HepG2 (cell line): ENCODE data around the gene ENTREP3. TPM values are rescaled to one million over a fixed set of nuclear protein-coding genes. Genes with fewer than 3 reads are reported as not detected.

Experiments
- ATAC-seq: fragments of 200-7000 bp; cut with Tn5 transposase; 3 replicates; pipeline ENCODE4 v1.9.1; 2020; ENCODE audit warnings: mild to moderate bottlenecking, moderate library complexity
- Bru-seq: library from RNA; stranded (reverse); fragments of 400-500 nt; gene quantifications from one replicate; lab custom pipeline; 2021; lab: Mats Ljungman, UMichigan
- BruChase-seq, 2 experiments: library from RNA; stranded (reverse); fragments of 400-500 nt; gene quantifications; one replicate each; lab custom pipeline; 2021; lab: Mats Ljungman, UMichigan
- BruUV-seq: library from RNA; stranded (reverse); fragments of 400-500 nt; replicated peaks from 2 replicates; lab custom pipeline; 2021; lab: Mats Ljungman, UMichigan
- CTCF ChIA-PET: fragments of 300-600 bp; formaldehyde crosslinking; extraction: SDS; loops from one replicate; lab custom pipeline; 2021; ENCODE audit warnings: low total read pairs, inconsistent platforms, low intra/inter-chr PET ratio; lab: Yijun Ruan, JAX
- POLR2A ChIA-PET: fragments of 350-600 bp; sonication (Branson Sonifier 250); formaldehyde crosslinking; loops from one replicate; lab custom pipeline; 2020; ENCODE audit warnings: antibody characterized with exemption, inconsistent platforms; lab: Yijun Ruan, JAX
- DNase-seq: peaks from one replicate; pipeline ENCODE4 v3.0.0-alpha.2; 2015; ENCODE audit warnings: low spot score
- FAIRE-seq: peaks from 3 replicates; lab custom pipeline; 2011; peaks lifted over from hg19 to GRCh38; lab: Jason Lieb, UNC
- H2AFZ ChIP-seq: one replicate; pipeline ENCODE4 v1.6.1; 2011; ENCODE audit warnings: low read length, inconsistent platforms
- H3K27ac ChIP-seq: fragments of 300-600 bp; 3 replicates; pipeline ENCODE4 v1.8.0; 2011; ENCODE audit warnings: mixed run types, mild to moderate bottlenecking, mixed read lengths, low read length, inconsistent platforms; ENCODE audit not compliant: insufficient read depth; ENCODE audit errors: extremely low read length
- H3K27me3 ChIP-seq, 2 experiments: fragments of 200-600 bp in 1 of 2; 2 replicates in 1 of 2; 3 replicates in 1 of 2; pipeline versions ENCODE4 v1.6.0 to v1.8.0; 2011; ENCODE audit warnings: low read length in 2 of 2, mild to moderate bottlenecking in 2 of 2, moderate library complexity in 2 of 2, inconsistent platforms in 1 of 2; ENCODE audit not compliant: insufficient read depth in 2 of 2, control insufficient read depth in 1 of 2
- H3K36me3 ChIP-seq, 2 experiments: fragments of 200-600 bp in 1 of 2; replicated peaks in 1 of 2; 2 replicates in 1 of 2; 3 replicates in 1 of 2; pipeline versions ENCODE4 v1.5.1 to v1.8.0; 2011; ENCODE audit warnings: low read length in 2 of 2, inconsistent platforms in 1 of 2; ENCODE audit not compliant: insufficient read depth in 2 of 2, control insufficient read depth in 1 of 2
- H3K4me1 ChIP-seq: 2 replicates; pipeline ENCODE4 v1.5.1; 2012; ENCODE audit warnings: low read length, inconsistent platforms; ENCODE audit not compliant: insufficient read depth
- H3K4me2 ChIP-seq: 2 replicates; pipeline ENCODE4 v1.6.0; 2011; ENCODE audit warnings: low read depth, low read length, inconsistent platforms
- H3K4me3 ChIP-seq, 3 experiments: fragments of 200-600 bp in 1 of 3; sonication (generic), shearing (Covaris generic) in 1 of 3; replicated peaks in 1 of 3; 2 replicates each; pipeline ENCODE4 v1.5.1; 2011 to 2016; ENCODE audit warnings: low read length in 3 of 3, inconsistent platforms in 2 of 3, low read depth in 2 of 3, mild to moderate bottlenecking in 2 of 3, control low read depth in 1 of 3, mixed read lengths in 1 of 3; ENCODE audit not compliant: insufficient read depth in 1 of 3
- H3K79me2 ChIP-seq: one replicate; pipeline ENCODE4 v1.6.1; 2011; ENCODE audit warnings: low read length, inconsistent platforms; ENCODE audit not compliant: insufficient read depth
- H3K9ac ChIP-seq: 2 replicates; pipeline ENCODE4 v1.6.0; 2011; ENCODE audit warnings: mild to moderate bottlenecking, low read depth, low read length, inconsistent platforms; ENCODE audit not compliant: insufficient read depth
- H3K9me3 ChIP-seq: 2 replicates; pipeline ENCODE4 v1.5.1; 2012; ENCODE audit warnings: mild to moderate bottlenecking, low read length
- H4K20me1 ChIP-seq: 2 replicates; pipeline ENCODE4 v1.6.0; 2011; ENCODE audit warnings: inconsistent platforms, mild to moderate bottlenecking, low read length, moderate library complexity; ENCODE audit not compliant: insufficient read depth
- DMAP1 ChIP-seq: IDR thresholded peaks from 2 replicates; pipeline ENCODE4 v1.6.1; 2016
- HOMEZ ChIP-seq: IDR thresholded peaks from 2 replicates; pipeline ENCODE4 v1.6.1; 2016; ENCODE audit warnings: low read depth
- MED1 ChIP-seq: sonication (generic); formaldehyde crosslinking; IDR thresholded peaks from 2 replicates; pipeline ENCODE4 v1.4.0; 2020; ENCODE audit warnings: missing genetic modification reagents
- ZFX ChIP-seq: sonication (generic); formaldehyde crosslinking; IDR thresholded peaks from 2 replicates; pipeline ENCODE4 v1.4.0; 2020; ENCODE audit warnings: mild to moderate bottlenecking, low read depth, missing genetic modification reagents, moderate library complexity
- ZNF704 ChIP-seq: sonication (generic); formaldehyde crosslinking; IDR thresholded peaks from 2 replicates; pipeline ENCODE4 v1.8.1; 2023; ENCODE audit warnings: mild to moderate bottlenecking, inconsistent platforms, moderate library complexity, missing genetic modification reagents, borderline replicate concordance
- WGBS: methylation state at CpG from one replicate; pipeline ENCODE4 v1.1.6; 2017; ENCODE audit warnings: low lambda C conversion rate; 5-methylcytosine and 5-hydroxymethylcytosine counted together
- in situ Hi-C: cut with HindIII; loops from 2 replicates; pipeline ENCODE4 v1.10.0; 2017; ENCODE audit warnings: low pct_unique_long_range_greater_than_20kb; ENCODE audit not compliant: extremely low pct_ligation_motif_present
- intact Hi-C: fragments of 100-400 bp; cut with micrococcal nuclease; formaldehyde crosslinking; loops from one replicate; pipeline ENCODE4 v1.10.0; 2022; ENCODE audit not compliant: unreplicated experiment
- long read RNA-seq, 2 experiments: library from RNA in 1 of 2; library from polyadenylated mRNA in 1 of 2; stranded (forward) in 1 of 2; unstranded in 1 of 2; transcript quantifications; one replicate each; pipeline ENCODE4 v2.0.0, GENCODE V29; 2019 to 2022
- polyA minus RNA-seq, 3 experiments: library from RNA; depleted of rRNA, polyadenylated mRNA; stranded (reverse); fragments of >200 nt; gene quantifications; 2 replicates each; pipeline ENCODE4 v1.2.3, GENCODE V29; 2011; ENCODE audit warnings: low replicate concordance in 1 of 3
- polyA plus RNA-seq, 8 experiments: library from polyadenylated mRNA; depleted of rRNA in 3 of 8; stranded (reverse) in 7 of 8; unstranded in 1 of 8; fragments of >200 nt; fragmentation: Illumina TruSeq in 4 of 8; extraction: Trizol in 4 of 8; gene quantifications; 2 replicates each; pipeline versions ENCODE4 v1.2.1 to v1.2.3, GENCODE V29; 2011 to 2016; ENCODE audit warnings: low read depth in 4 of 8, missing spikeins in 1 of 8, mixed read lengths in 1 of 8; ENCODE audit not compliant: insufficient read depth in 1 of 8
- total RNA-seq, 5 experiments: library from RNA; depleted of rRNA; stranded (reverse); fragments of >200 nt; fragmentation: Illumina TruSeq; extraction: Trizol; gene quantifications; 2 replicates each; pipeline ENCODE4 v1.2.3, GENCODE V29; 2016; ENCODE audit warnings: low read depth in 1 of 5
- TF ChIP-seq, protein P1 (sequence below): sonication (generic); formaldehyde crosslinking; IDR thresholded peaks from 2 replicates; pipeline ENCODE4 v1.4.0; 2020; ENCODE audit warnings: low read depth, missing genetic modification reagents
- TF ChIP-seq, protein P2 (sequence below): sonication (generic); formaldehyde crosslinking; IDR thresholded peaks from 2 replicates; pipeline ENCODE4 v1.5.1; 2020; ENCODE audit warnings: mild to moderate bottlenecking, missing genetic modification reagents, borderline replicate concordance

The ENTREP3 gene
- total RNA-seq (2016; rRNA removed; fragmentation: Illumina TruSeq; extraction: Trizol) (4.1 and 6.2 TPM in 2 replicates), polyA plus RNA-seq (2011; rRNA removed) (9.9 and 11.9 TPM in 2 replicates), polyA minus RNA-seq (2011; rRNA and poly(A)+ RNA removed; ENCODE audit: low replicate concordance) (7.5 and 12.8 TPM in 2 replicates), Bru-seq, nascent RNA (percentile 36 among the genes with signal in this experiment), BruChase-seq, experiment 1, labeled RNA remaining after a 6-hour chase (percentile 52 among the genes with signal in this experiment), BruChase-seq, experiment 2, labeled RNA remaining after a 2-hour chase (percentile 41 among the genes with signal in this experiment)
- total RNA-seq (2016; cell fraction: cytosol; rRNA removed; fragmentation: Illumina TruSeq; extraction: Trizol; ENCODE audit: low read depth) = 3.6 and 4.8 TPM in 2 replicates
- total RNA-seq (2016; cell fraction: insoluble cytoplasmic fraction; rRNA removed; fragmentation: Illumina TruSeq; extraction: Trizol) = 3.2 and 5.5 TPM in 2 replicates
- total RNA-seq (2016; cell fraction: membrane; rRNA removed; fragmentation: Illumina TruSeq; extraction: Trizol) = 12.9 and 13.0 TPM in 2 replicates
- 6.9 and 8.6 TPM in 2 replicates for total RNA-seq (2016; cell fraction: nucleus; rRNA removed; fragmentation: Illumina TruSeq; extraction: Trizol)
- polyA plus RNA-seq (2011; cell fraction: cytosol; rRNA removed) = 7.8 and 10.3 TPM in 2 replicates
- polyA plus RNA-seq (2011; cell fraction: nucleus; rRNA removed) = 18.3 and 21.0 TPM in 2 replicates
- 18.4 and 22.0 TPM in 2 replicates for polyA plus RNA-seq (2012)
- 22.1 and 24.0 TPM in 2 replicates for polyA plus RNA-seq (2016; cell fraction: cytosol; fragmentation: Illumina TruSeq; extraction: Trizol; ENCODE audit: low read depth)
- polyA plus RNA-seq (2016; cell fraction: insoluble cytoplasmic fraction; fragmentation: Illumina TruSeq; extraction: Trizol; ENCODE audit: low read depth) = 19.7 and 25.6 TPM in 2 replicates
- polyA plus RNA-seq (2016; cell fraction: membrane; fragmentation: Illumina TruSeq; extraction: Trizol; ENCODE audit: low read depth) = 49.9 and 57.1 TPM in 2 replicates
- 28.1 and 33.5 TPM in 2 replicates for polyA plus RNA-seq (2016; cell fraction: nucleus; fragmentation: Illumina TruSeq; extraction: Trizol; ENCODE audit: insufficient read depth, low read depth)
- polyA minus RNA-seq (2011; cell fraction: cytosol; rRNA and poly(A)+ RNA removed) = 8.1 and 9.3 TPM in 2 replicates
- polyA minus RNA-seq (2011; cell fraction: nucleus; rRNA and poly(A)+ RNA removed) = 3.7 and 4.4 TPM in 2 replicates
- long read RNA-seq, experiment 1, partial matches to known transcripts = 9 of 10 reads
- long read RNA-seq, experiment 1, other reads (novel, unspliced or antisense) = 1 of 10 reads
- long read RNA-seq, experiment 2, transcript FAM189B-201 (9 exons, 2,379 nt) = minor isoform, 13 of 62 reads
- long read RNA-seq, experiment 2, transcript FAM189B-202 (12 exons, 3,082 nt) = major isoform, 15 of 62 reads
- long read RNA-seq, experiment 2, partial matches to known transcripts = 11 of 62 reads
- long read RNA-seq, experiment 2, other reads (novel, unspliced or antisense) = 22 of 62 reads

DNA sequence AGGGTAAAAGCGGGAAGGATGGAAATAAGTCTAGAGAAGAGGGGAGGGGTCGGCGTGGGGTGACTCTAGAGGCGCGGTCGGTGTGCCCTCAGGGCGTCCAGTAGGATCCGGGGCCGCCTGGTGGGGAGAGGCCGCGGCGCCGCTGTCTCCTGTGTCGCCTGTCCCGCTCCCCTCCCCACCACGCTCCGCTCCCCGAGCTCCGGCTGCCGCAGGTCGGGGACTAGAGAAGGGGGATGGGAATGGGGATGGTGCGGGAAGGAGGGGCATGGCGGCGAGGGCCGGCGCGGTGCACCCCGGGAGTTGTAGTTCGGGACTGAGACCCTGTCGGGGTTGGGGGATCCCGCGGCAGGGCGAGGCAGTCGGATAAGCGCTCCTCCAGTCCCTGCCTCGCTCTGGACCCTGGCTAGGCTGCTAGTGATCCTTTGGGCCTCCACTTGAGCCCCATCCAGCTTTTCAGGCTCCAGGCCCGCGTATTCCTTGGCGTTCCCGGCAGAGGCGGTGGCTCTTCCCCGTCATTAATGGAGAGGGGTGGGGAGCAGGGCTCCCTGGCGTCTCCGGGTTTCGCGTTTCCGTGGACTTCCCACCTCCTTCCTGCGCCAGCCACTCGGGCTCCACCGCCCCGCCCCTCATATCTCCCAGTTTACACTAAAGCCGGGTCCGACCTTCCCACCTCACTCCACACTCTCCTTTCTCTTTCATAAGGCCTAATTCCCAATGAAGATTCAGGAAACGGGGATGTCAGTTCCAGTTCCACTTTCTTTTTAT lies at the start of gene ENTREP3:
Gene ENTREP3, minus strand, starts transcription at position 241 of the 765 bp plus-strand sequence. CDS start 606 bp downstream, outside the sequence.
- FAIRE-seq = peak; percentile 51
- peak within 1 kb of the TSS; percentile 99 for H3K4me2 ChIP-seq
- BruUV-seq = no TSS peak
- TF ChIP-seq ZNF704 (CRISPR knock-in tag) (no peak), DMAP1 (CRISPR knock-in tag) (peak; percentile 69), MED1 (peak; percentile 66), HOMEZ (CRISPR knock-in tag) (no peak), ZFX (CRISPR knock-in tag) (peak; percentile 62; the same call in 1 of the 2 replicates)
- TF ChIP-seq, protein P1, sequence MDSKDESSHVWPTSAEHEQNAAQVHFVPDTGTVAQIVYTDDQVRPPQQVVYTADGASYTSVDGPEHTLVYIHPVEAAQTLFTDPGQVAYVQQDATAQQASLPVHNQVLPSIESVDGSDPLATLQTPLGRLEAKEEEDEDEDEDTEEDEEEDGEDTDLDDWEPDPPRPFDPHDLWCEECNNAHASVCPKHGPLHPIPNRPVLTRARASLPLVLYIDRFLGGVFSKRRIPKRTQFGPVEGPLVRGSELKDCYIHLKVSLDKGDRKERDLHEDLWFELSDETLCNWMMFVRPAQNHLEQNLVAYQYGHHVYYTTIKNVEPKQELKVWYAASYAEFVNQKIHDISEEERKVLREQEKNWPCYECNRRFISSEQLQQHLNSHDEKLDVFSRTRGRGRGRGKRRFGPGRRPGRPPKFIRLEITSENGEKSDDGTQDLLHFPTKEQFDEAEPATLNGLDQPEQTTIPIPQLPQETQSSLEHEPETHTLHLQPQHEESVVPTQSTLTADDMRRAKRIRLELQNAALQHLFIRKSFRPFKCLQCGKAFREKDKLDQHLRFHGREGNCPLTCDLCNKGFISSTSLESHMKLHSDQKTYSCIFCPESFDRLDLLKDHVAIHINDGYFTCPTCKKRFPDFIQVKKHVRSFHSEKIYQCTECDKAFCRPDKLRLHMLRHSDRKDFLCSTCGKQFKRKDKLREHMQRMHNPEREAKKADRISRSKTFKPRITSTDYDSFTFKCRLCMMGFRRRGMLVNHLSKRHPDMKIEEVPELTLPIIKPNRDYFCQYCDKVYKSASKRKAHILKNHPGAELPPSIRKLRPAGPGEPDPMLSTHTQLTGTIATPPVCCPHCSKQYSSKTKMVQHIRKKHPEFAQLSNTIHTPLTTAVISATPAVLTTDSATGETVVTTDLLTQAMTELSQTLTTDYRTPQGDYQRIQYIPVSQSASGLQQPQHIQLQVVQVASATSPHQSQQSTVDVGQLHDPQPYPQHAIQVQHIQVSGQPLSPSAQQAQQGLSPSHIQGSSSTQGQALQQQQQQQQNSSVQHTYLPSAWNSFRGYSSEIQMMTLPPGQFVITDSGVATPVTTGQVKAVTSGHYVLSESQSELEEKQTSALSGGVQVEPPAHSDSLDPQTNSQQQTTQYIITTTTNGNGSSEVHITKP (CRISPR knock-in tag) = 0 out of 2 replicates have a peak, but pooled peaks have one; percentile 59
- TF ChIP-seq, protein P2, sequence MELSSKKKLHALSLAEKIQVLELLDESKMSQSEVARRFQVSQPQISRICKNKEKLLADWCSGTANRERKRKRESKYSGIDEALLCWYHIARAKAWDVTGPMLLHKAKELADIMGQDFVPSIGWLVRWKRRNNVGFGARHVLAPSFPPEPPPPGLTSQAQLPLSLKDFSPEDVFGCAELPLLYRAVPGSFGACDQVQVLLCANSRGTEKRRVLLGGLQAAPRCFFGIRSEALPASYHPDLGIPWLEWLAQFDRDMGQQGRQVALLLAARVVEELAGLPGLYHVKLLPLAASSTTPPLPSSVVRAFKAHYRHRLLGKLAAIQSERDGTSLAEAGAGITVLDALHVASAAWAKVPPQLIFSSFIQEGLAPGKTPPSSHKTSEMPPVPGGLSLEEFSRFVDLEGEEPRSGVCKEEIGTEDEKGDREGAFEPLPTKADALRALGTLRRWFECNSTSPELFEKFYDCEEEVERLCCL = no peak

More for the DNA sequence above, at the start of gene ENTREP3:
- peak within 1 kb of the TSS; percentile 61 to 83 (median 72) for H3K4me3 ChIP-seq
- peak within 1 kb of the TSS; percentile 47 for H3K27ac ChIP-seq
- H2AFZ ChIP-seq = no peak within 1 kb of the TSS
- ChIA-PET CTCF (interaction anchor here (0.9 kb wide), 1 partner anchor 52 kb away, joined by 3 read pairs; no protein-coding TSS in a partner anchor), POLR2A (interaction anchor here (1.0 to 1.3 kb wide), 7 partner anchors 17 to 308 kb away, joined by 3 to 12 read pairs (median 3); partner anchors contain the start of genes CLK2, FDPS and PKLR)
- H3K27me3 ChIP-seq = no peaks in the 10 kb centered on the region
- no peaks in the 10 kb centered on the region for H3K9me3 ChIP-seq
- WGBS = 35% methylated on average over 26 of the region's 54 CpGs
- peak; percentile 63 for DNase-seq
- H3K4me1 ChIP-seq = peaks cover 50% of the 10 kb centered on the region
- peak; percentile 73 for ATAC-seq
- intact Hi-C loops (loop anchor here (1.0 kb wide), 1 partner anchor 53 kb away; the partner anchor contains the start of gene FDPS), in situ Hi-C loops (loop anchor here (10.0 kb wide), 1 partner anchor 49 kb away; the partner anchor contains the start of genes FDPS and PKLR)
- peak within 1 kb of the TSS; percentile 72 for H3K9ac ChIP-seq
- H3K36me3 ChIP-seq = peaks cover 5 to 10% of the 10 kb centered on the region in 2 experiments; a peak in 3 of 5 replicates
- H3K79me2 ChIP-seq = peaks cover 9% of the 10 kb centered on the region
- no peaks in the 10 kb centered on the region for H4K20me1 ChIP-seq
